Subcutaneous adipose tissue (tissue), 4 donors: ENCODE measurements around the gene GCLC. TPM values are rescaled to one million over a fixed set of nuclear protein-coding genes. Genes with fewer than 3 reads are reported as not detected.

Source experiments
- CTCF ChIP-seq: fragments of 450-650 bp; IDR thresholded peaks from one replicate; pipeline ENCODE4 v1.5.1; 2016; ENCODE audit warnings: low read depth, mild to moderate bottlenecking, control low read depth, antibody characterized with exemption, moderate library complexity
- total RNA-seq, 4 donors: library from RNA; depleted of rRNA; stranded (reverse); fragments of >200 nt; gene quantifications; one replicate each; pipeline ENCODE4 v1.1.0, GENCODE V29; 2016

Gene GCLC
- total RNA-seq, 4 donors from 2014 or later, result 46.9 to 114 (median 56.8) TPM

GRCh38 chr6:53496797-53497375 is 48.0 kb downstream of the GCLC start:
- no peak for TF ChIP-seq CTCF

- no peak for TF ChIP-seq CTCF
Measured at GRCh38 chr6:53495506-53496499, 49.1 kb downstream of the GCLC start.

GRCh38 chr6:53494076-53494475 is 50.8 kb downstream of the GCLC start:
- TF ChIP-seq CTCF, result no peak

GRCh38 chr6:53493635-53494025 is 51.3 kb downstream of the GCLC start:
- no peak for TF ChIP-seq CTCF

- no peak for TF ChIP-seq CTCF
Measured at GRCh38 chr6:53492860-53493634, 51.9 kb downstream of the GCLC start.

GRCh38 chr6:53487080-53487479 is 57.8 kb downstream of the GCLC start:
- TF ChIP-seq CTCF, result no peak

- TF ChIP-seq CTCF, result no peak
Measured at GRCh38 chr6:53486679-53487078, 58.2 kb downstream of the GCLC start.
